HepG2 (cell line): ENCODE results near the gene SYCE3. TPM values are rescaled to one million over a fixed set of nuclear protein-coding genes. Genes with fewer than 3 reads are reported as not detected.

Experiments used
- ATAC-seq: fragments of 200-7000 bp; cut with Tn5 transposase; 3 replicates; pipeline ENCODE4 v1.9.1; 2020; ENCODE audit warnings: mild to moderate bottlenecking, moderate library complexity
- BruUV-seq: library from RNA; stranded (reverse); fragments of 400-500 nt; replicated peaks from 2 replicates; lab custom pipeline; 2021; lab: Mats Ljungman, UMichigan
- CTCF ChIA-PET: fragments of 300-600 bp; formaldehyde crosslinking; extraction: SDS; loops from one replicate; lab custom pipeline; 2021; ENCODE audit warnings: low total read pairs, inconsistent platforms, low intra/inter-chr PET ratio; lab: Yijun Ruan, JAX
- POLR2A ChIA-PET: fragments of 350-600 bp; sonication (Branson Sonifier 250); formaldehyde crosslinking; loops from one replicate; lab custom pipeline; 2020; ENCODE audit warnings: antibody characterized with exemption, inconsistent platforms; lab: Yijun Ruan, JAX
- DNase-seq: peaks from one replicate; pipeline ENCODE4 v3.0.0-alpha.2; 2015; ENCODE audit warnings: low spot score
- FAIRE-seq: peaks from 3 replicates; lab custom pipeline; 2011; peaks lifted over from hg19 to GRCh38; lab: Jason Lieb, UNC
- H2AFZ ChIP-seq: one replicate; pipeline ENCODE4 v1.6.1; 2011; ENCODE audit warnings: low read length, inconsistent platforms
- H3K27ac ChIP-seq: fragments of 300-600 bp; 3 replicates; pipeline ENCODE4 v1.8.0; 2011; ENCODE audit warnings: mixed run types, mild to moderate bottlenecking, mixed read lengths, low read length, inconsistent platforms; ENCODE audit not compliant: insufficient read depth; ENCODE audit errors: extremely low read length
- H3K27me3 ChIP-seq, 2 experiments: fragments of 200-600 bp in 1 of 2; 2 replicates in 1 of 2; 3 replicates in 1 of 2; pipeline versions ENCODE4 v1.6.0 to v1.8.0; 2011; ENCODE audit warnings: low read length in 2 of 2, mild to moderate bottlenecking in 2 of 2, moderate library complexity in 2 of 2, inconsistent platforms in 1 of 2; ENCODE audit not compliant: insufficient read depth in 2 of 2, control insufficient read depth in 1 of 2
- H3K36me3 ChIP-seq, 2 experiments: fragments of 200-600 bp in 1 of 2; replicated peaks in 1 of 2; 2 replicates in 1 of 2; 3 replicates in 1 of 2; pipeline versions ENCODE4 v1.5.1 to v1.8.0; 2011; ENCODE audit warnings: low read length in 2 of 2, inconsistent platforms in 1 of 2; ENCODE audit not compliant: insufficient read depth in 2 of 2, control insufficient read depth in 1 of 2
- H3K4me1 ChIP-seq: 2 replicates; pipeline ENCODE4 v1.5.1; 2012; ENCODE audit warnings: low read length, inconsistent platforms; ENCODE audit not compliant: insufficient read depth
- H3K4me2 ChIP-seq: 2 replicates; pipeline ENCODE4 v1.6.0; 2011; ENCODE audit warnings: low read depth, low read length, inconsistent platforms
- H3K4me3 ChIP-seq, 3 experiments: fragments of 200-600 bp in 1 of 3; sonication (generic), shearing (Covaris generic) in 1 of 3; replicated peaks in 1 of 3; 2 replicates each; pipeline ENCODE4 v1.5.1; 2011 to 2016; ENCODE audit warnings: low read length in 3 of 3, inconsistent platforms in 2 of 3, low read depth in 2 of 3, mild to moderate bottlenecking in 2 of 3, control low read depth in 1 of 3, mixed read lengths in 1 of 3; ENCODE audit not compliant: insufficient read depth in 1 of 3
- H3K79me2 ChIP-seq: one replicate; pipeline ENCODE4 v1.6.1; 2011; ENCODE audit warnings: low read length, inconsistent platforms; ENCODE audit not compliant: insufficient read depth
- H3K9ac ChIP-seq: 2 replicates; pipeline ENCODE4 v1.6.0; 2011; ENCODE audit warnings: mild to moderate bottlenecking, low read depth, low read length, inconsistent platforms; ENCODE audit not compliant: insufficient read depth
- H3K9me3 ChIP-seq: 2 replicates; pipeline ENCODE4 v1.5.1; 2012; ENCODE audit warnings: mild to moderate bottlenecking, low read length
- H4K20me1 ChIP-seq: 2 replicates; pipeline ENCODE4 v1.6.0; 2011; ENCODE audit warnings: inconsistent platforms, mild to moderate bottlenecking, low read length, moderate library complexity; ENCODE audit not compliant: insufficient read depth
- ARNTL ChIP-seq: sonication (generic); formaldehyde crosslinking; IDR thresholded peaks from 2 replicates; pipeline ENCODE4 v1.4.0; 2020; ENCODE audit warnings: mild to moderate bottlenecking, missing genetic modification reagents
- GPBP1L1 ChIP-seq: sonication (generic); formaldehyde crosslinking; IDR thresholded peaks from 2 replicates; pipeline ENCODE4 v1.5.0; 2020; ENCODE audit warnings: mild to moderate bottlenecking, missing genetic modification reagents
- LCORL ChIP-seq, 2 experiments: fragments of 450-650 bp in 1 of 2; sonication (generic) in 1 of 2; formaldehyde crosslinking in 1 of 2; IDR thresholded peaks; 2 replicates each; pipeline versions ENCODE4 v1.5.0 to v1.6.1; 2017 to 2020; ENCODE audit warnings: antibody characterized with exemption in 1 of 2, missing genetic modification reagents in 1 of 2
- NBN ChIP-seq: fragments of 450-650 bp; conservative IDR thresholded peaks from 2 replicates; pipeline ENCODE4 v1.6.1; 2017
- ZBTB33 ChIP-seq: sonication (generic); formaldehyde crosslinking; IDR thresholded peaks from 2 replicates; pipeline ENCODE4 v1.4.0; 2020; ENCODE audit warnings: missing genetic modification reagents
- ZFP41 ChIP-seq: sonication (generic); formaldehyde crosslinking; IDR thresholded peaks from 2 replicates; pipeline ENCODE4 v1.4.0; 2020; ENCODE audit warnings: mild to moderate bottlenecking, missing genetic modification reagents, borderline replicate concordance
- ZNF143 ChIP-seq: sonication (generic); formaldehyde crosslinking; IDR thresholded peaks from 2 replicates; pipeline ENCODE4 v1.4.0; 2020; ENCODE audit warnings: missing genetic modification reagents
- ZNF263 ChIP-seq: sonication (generic); formaldehyde crosslinking; IDR thresholded peaks from 2 replicates; pipeline ENCODE4 v1.4.0; 2020; ENCODE audit warnings: missing genetic modification reagents
- ZNF33A ChIP-seq: sonication (generic); formaldehyde crosslinking; IDR thresholded peaks from 2 replicates; pipeline ENCODE4 v1.5.1; 2020; ENCODE audit warnings: missing genetic modification reagents, mild to moderate bottlenecking, moderate library complexity, borderline replicate concordance
- WGBS: methylation state at CpG from one replicate; pipeline ENCODE4 v1.1.6; 2017; ENCODE audit warnings: low lambda C conversion rate; 5-methylcytosine and 5-hydroxymethylcytosine counted together
- in situ Hi-C: cut with HindIII; loops from 2 replicates; pipeline ENCODE4 v1.10.0; 2017; ENCODE audit warnings: low pct_unique_long_range_greater_than_20kb; ENCODE audit not compliant: extremely low pct_ligation_motif_present
- intact Hi-C: fragments of 100-400 bp; cut with micrococcal nuclease; formaldehyde crosslinking; loops from one replicate; pipeline ENCODE4 v1.10.0; 2022; ENCODE audit not compliant: unreplicated experiment
- polyA plus RNA-seq, 8 experiments: library from polyadenylated mRNA; depleted of rRNA in 3 of 8; stranded (reverse) in 7 of 8; unstranded in 1 of 8; fragments of >200 nt; fragmentation: Illumina TruSeq in 4 of 8; extraction: Trizol in 4 of 8; gene quantifications; 2 replicates each; pipeline versions ENCODE4 v1.2.1 to v1.2.3, GENCODE V29; 2011 to 2016; ENCODE audit warnings: low read depth in 4 of 8, missing spikeins in 1 of 8, mixed read lengths in 1 of 8; ENCODE audit not compliant: insufficient read depth in 1 of 8
- total RNA-seq, 5 experiments: library from RNA; depleted of rRNA; stranded (reverse); fragments of >200 nt; fragmentation: Illumina TruSeq; extraction: Trizol; gene quantifications; 2 replicates each; pipeline ENCODE4 v1.2.3, GENCODE V29; 2016; ENCODE audit warnings: low read depth in 1 of 5

Gene SYCE3
- total and polyA plus RNA-seq, 2 of the 13 experiments (the other 11 are each of a cell fraction or from before 2014, with no cell fraction given) = not detected

- TF ChIP-seq ZNF143 (CRISPR knock-in tag) (no peak), ARNTL (CRISPR knock-in tag) (no peak), LCORL (IDR thresholded peaks at IDR 0.05) (no peak), LCORL (CRISPR knock-in tag; IDR thresholded peaks at IDR 0.05) (no peak), ZFP41 (CRISPR knock-in tag) (no peak), GPBP1L1 (CRISPR knock-in tag) (no peak)
- TF ChIP-seq, all 625 proteins: peak for 0
Observed at GRCh38 chr22:50548921-50549790, 13.6 kb downstream of the SYCE3 start (continued).

GRCh38 chr22:50548040-50548920, 14.4 kb downstream of the SYCE3 start:
- no peaks in the 10 kb centered on the region for H4K20me1 ChIP-seq
- BruUV-seq = no TSS peak
- H3K9ac ChIP-seq = no peak overlapping the region
- 88% methylated on average over 24 of the region's 56 CpGs for WGBS
- no peak for FAIRE-seq
- ChIA-PET POLR2A (interaction anchor here (0.6 to 4.2 kb wide), 5 partner anchors 9 to 656 kb away, joined by 3 to 34 read pairs (median 8); partner anchors contain the start of genes SCO2 and SYCE3), CTCF (no interaction called here)
- TF ChIP-seq ZNF33A = no peak
- TF ChIP-seq ZBTB33 = peak; percentile 97
- TF ChIP-seq NBN = no peak
- TF ChIP-seq ZNF263 (CRISPR knock-in tag) = no peak
- H3K4me1 ChIP-seq = peaks cover 24% of the 10 kb centered on the region
- no peak for ATAC-seq
- no peaks in the 10 kb centered on the region for H3K79me2 ChIP-seq
- no peak overlapping the region for H3K4me3 ChIP-seq
- H3K9me3 ChIP-seq = no peaks in the 10 kb centered on the region
- no peaks in the 10 kb centered on the region for H3K36me3 ChIP-seq
- DNase-seq = no peak
- no peak overlapping the region for H2AFZ ChIP-seq
- H3K27ac ChIP-seq = no peak overlapping the region
- intact Hi-C loops = no loop called here
- in situ Hi-C loops = no loop called here
- no peak overlapping the region for H3K4me2 ChIP-seq
- H3K27me3 ChIP-seq = peaks cover 3 to 30% of the 10 kb centered on the region in 2 experiments
